Body of pancreas (tissue), 4 donors: ENCODE data around the gene UPK3A.

ENCODE experiments used
- CTCF ChIP-seq, 7 experiments: fragments of 450-650 bp in 4 of 7; fragments of 200-600 bp in 3 of 7; sonication (generic) in 3 of 7; IDR thresholded peaks; one replicate each; pipeline ENCODE4 v1.5.1; 2016 to 2019; ENCODE audit warnings: antibody characterized with exemption in 7 of 7
- POLR2A ChIP-seq, 3 donors: fragments of 450-650 bp; IDR thresholded peaks; one replicate each; pipeline ENCODE4 v1.6.1; 2016; ENCODE audit warnings: antibody characterized with exemption in 3 of 3, mild to moderate bottlenecking in 2 of 3

- TF ChIP-seq CTCF (IDR thresholded peaks at IDR 0.05) (no peak), POLR2A (IDR thresholded peaks at IDR 0.05) (no peak)
Measured at GRCh38 chr22:45323695-45324094, 38.9 kb downstream of the UPK3A start.
